Measurements from ENCODE around the gene POU3F2.
A peak's percentile ranks its signal among the peaks of the same experiment; 100 is the strongest.

The POU3F2 gene

DNA sequence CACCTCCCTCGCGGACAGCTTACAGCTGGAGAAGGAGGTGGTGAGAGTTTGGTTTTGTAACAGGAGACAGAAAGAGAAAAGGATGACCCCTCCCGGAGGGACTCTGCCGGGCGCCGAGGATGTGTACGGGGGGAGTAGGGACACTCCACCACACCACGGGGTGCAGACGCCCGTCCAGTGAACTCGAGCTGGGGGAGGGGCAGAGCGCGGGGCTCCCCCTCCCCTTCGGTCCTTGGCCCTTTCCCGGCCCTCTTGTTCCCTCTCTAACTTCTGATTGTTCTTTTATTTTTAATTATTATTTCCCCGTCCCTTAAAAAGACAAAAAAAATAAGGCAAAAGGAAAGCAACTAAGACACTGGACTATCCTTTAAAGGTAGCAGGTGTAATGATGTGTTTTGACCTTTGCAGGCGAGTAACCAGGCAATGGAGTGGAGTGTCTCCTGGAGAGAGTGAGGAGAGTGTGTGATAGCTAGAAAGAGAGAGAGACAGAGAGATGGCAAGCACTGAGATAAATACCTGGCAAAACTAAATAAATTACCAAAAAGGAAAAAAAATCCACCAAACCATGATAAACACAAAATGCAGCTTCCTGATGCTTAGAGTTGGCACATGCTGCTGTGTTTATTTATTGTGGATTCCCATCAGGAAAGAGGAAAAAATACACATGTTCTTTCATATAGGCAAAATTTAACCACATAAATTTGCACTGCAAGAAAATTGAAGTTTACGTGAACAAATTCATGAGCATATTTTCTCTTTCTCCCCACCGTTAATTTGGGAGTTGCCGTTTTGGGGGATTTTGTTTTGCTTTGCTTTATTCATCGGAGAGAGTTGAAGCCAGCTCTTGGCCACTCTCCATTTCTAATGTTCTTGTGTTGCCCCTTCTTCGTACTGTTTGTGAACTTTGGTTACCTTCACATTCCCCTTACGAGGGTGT lies 1.9 kb downstream of the POU3F2 start:
- no peak overlapping the region for H3K4me3 ChIP-seq (ENCODE audit: low read length)
- TF ChIP-seq, protein P1, sequence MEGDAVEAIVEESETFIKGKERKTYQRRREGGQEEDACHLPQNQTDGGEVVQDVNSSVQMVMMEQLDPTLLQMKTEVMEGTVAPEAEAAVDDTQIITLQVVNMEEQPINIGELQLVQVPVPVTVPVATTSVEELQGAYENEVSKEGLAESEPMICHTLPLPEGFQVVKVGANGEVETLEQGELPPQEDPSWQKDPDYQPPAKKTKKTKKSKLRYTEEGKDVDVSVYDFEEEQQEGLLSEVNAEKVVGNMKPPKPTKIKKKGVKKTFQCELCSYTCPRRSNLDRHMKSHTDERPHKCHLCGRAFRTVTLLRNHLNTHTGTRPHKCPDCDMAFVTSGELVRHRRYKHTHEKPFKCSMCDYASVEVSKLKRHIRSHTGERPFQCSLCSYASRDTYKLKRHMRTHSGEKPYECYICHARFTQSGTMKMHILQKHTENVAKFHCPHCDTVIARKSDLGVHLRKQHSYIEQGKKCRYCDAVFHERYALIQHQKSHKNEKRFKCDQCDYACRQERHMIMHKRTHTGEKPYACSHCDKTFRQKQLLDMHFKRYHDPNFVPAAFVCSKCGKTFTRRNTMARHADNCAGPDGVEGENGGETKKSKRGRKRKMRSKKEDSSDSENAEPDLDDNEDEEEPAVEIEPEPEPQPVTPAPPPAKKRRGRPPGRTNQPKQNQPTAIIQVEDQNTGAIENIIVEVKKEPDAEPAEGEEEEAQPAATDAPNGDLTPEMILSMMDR (conservative IDR thresholded peaks at IDR 0.05; ENCODE audit: low read length) = no peak

DNA sequence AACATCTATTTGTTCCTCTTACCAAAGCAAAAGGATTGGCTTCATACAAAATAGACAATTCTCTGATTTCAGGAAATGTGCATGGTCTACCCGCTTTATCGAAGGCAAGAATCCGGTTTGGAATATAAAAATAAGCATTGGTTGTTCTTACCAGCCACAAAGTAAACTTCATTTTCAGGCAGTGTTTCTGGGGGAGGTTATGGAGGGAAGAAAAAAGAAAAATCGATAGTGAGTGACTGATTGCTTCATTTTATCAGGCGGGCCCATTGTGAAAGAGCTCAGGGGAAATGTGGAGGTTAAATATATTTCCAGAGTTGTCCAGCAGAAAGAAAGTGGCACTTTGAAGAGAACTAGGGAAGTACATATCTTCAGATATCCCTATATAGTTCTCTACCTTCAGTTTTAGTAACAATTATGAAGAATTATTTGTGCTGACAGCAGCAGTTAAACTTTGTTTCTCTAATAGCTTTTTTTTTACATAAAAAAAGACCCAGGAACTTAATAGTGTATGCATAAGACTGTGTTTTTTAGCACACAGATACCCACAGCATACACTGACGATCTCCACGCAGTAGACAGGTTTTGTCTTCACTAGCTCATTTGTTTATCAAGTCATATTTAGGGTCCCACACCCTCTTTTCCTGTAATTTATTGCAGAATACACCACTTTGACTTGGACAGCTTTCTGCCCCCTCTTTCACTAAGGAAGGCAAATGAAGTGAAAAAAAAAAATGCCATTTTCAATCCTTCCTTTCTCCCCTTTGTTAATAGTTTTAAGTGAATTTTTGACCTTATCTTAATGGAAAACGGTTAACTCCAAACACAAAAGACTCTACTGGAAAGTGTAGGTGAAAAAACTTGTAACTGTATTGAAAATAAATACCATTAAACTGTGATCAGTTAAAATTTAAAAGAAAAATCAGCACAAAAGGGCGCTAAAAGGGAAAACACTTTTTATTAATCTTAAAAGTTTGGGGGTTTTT lies 2.9 kb downstream of the POU3F2 start:
- TF ChIP-seq, protein P1 (conservative IDR thresholded peaks at IDR 0.05; ENCODE audit: low read length) = no peak
- no peak for DNase-seq (ENCODE audit: low read depth)
- no peak overlapping the region for H3K4me3 ChIP-seq (ENCODE audit: low read length)

More for the DNA sequence above, 1.9 kb downstream of the POU3F2 start:
- DNase-seq (ENCODE audit: low read depth) = no peak

DNA sequence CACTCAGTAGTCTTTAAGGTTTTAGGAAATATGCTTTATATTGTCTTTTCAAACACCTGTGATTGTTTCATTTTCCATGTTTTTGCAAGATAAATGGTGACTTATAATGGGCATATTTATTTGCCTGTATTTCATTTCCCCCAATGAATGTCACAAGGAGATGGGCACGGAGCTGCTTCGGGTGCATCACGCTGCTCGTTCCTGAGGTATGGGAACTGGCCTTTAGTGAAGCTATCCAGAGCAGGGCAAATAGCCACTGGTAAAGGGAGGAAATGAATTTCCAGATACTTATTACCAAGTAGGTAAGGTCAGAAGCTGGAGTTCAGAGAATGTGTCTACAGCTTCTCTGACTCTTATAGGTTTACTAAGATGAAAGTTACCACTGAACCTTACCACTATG lies 3.7 kb downstream of the POU3F2 start:
- TF ChIP-seq, protein P1 (conservative IDR thresholded peaks at IDR 0.05; ENCODE audit: low read length) = no peak
- no peak for DNase-seq (ENCODE audit: low read depth)
- no peak overlapping the region for H3K4me3 ChIP-seq (ENCODE audit: low read length)

DNA sequence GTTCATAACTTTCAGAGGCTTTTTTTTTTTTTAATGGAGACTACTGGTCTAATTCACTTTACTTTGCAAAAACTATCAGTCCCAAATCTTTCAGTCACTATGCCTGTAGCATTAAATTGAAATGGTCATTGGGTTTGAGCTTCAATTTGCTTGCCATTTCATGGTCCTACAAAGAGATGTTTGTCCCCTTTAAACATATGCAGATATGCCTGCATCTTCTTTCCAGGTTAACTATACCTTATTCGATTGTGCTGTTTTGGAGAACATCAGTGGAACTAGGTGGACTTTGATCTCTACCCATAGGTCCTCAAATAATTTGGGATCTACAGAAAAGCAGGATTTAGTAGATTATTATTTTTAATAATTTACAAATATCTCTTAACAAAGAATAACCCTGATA lies 4.6 kb downstream of the POU3F2 start:
- DNase-seq (ENCODE audit: low read depth) = no peak
- H3K4me3 ChIP-seq (ENCODE audit: low read length) = no peak overlapping the region
- TF ChIP-seq, protein P1 (conservative IDR thresholded peaks at IDR 0.05; ENCODE audit: low read length) = no peak

DNA sequence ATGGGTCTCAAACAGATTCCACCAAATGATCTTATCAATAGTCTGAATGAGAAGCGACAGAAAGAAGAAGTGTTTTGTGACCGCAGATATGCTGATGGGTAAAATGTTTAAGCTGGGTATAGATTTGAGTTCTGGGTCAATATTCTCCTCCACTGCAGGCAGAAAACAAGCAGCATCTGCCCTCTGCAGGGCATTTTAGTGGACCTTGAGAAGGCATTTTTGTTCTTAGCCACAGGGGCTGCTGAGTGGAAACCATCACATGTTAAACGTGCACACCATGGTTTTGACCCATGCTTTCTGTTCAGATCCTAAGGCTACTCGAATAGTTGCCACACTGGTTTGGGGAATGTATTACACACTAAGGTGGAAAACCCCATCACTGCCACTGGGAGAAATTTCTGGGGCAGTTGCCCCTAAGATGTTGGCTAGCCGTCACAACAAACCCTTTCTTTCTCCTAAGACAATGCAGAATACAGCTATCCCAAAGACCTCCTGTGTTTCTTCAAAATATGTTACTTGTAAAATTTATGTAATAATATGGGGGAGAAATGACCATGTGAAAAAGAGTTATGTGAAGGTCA lies 5.5 kb downstream of the POU3F2 start:
- DNase-seq (ENCODE audit: low read depth) = peak; percentile 16
- no peak overlapping the region for H3K4me3 ChIP-seq (ENCODE audit: low read length)
- TF ChIP-seq, protein P1 (conservative IDR thresholded peaks at IDR 0.05; ENCODE audit: low read length) = peak; percentile 44

DNA sequence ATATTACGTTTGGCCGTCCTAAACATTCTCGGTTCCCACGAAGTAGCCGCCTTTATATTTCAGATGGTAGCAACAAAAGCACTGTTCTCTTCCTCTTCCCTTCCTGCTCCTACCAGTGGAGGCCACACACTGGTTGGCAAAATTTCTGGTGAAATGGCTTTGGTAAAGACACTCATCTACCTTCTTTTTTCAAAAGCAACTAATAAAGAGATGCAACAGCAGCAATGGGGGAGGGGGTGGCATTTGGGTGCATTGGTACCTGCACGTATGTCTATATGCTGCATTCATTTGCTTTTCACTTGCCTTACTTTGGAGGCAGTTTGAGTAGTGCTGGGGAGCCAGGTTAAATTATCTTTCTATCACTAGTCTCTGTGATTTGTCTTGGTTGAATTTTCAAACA lies 6.0 kb downstream of the POU3F2 start:
- TF ChIP-seq, protein P1 (conservative IDR thresholded peaks at IDR 0.05; ENCODE audit: low read length) = no peak
- DNase-seq (ENCODE audit: low read depth) = no peak
- H3K4me3 ChIP-seq (ENCODE audit: low read length) = no peak overlapping the region

Measured in AG10803 (cell line).